ENCODE data around the gene L3MBTL3.

DNA sequence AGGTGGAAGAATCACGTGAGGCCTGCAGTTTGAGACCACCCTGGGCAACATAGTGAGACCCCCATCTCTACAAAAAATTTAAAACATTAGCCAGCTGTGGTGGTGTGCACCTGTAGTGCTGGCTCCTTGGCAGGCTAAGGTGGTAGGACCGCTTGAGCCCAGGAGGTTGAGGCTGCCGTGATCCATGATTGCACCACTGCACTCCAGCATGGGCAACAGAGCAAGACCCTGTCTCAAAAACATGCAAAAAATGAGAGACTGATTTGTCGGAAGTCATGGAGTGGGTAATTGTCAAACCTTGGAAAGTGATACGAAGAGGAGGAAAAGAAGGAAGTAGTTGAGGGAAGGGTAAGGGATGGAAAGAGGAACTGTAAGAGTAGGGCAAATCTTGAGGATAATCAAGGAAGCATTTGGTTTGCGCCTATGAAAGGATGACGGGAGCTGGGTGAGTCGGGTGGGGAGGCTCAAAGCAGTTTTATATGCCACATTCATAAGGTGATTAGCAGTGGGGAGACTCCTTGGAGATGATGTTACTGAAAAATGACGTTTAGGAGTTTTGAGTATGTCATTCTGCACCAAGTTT lies 14.5 kb downstream of the L3MBTL3 start:
- TF ChIP-seq SP1 (IDR thresholded peaks at IDR 0.05; ENCODE audit: low read depth, low read length) (no peak), SREBF2 (IDR thresholded peaks at IDR 0.05; ENCODE audit: low read length) (no peak), CHD1 (IDR thresholded peaks at IDR 0.05; ENCODE audit: low read depth, low read length) (no peak)
- TF ChIP-seq, protein P1, sequence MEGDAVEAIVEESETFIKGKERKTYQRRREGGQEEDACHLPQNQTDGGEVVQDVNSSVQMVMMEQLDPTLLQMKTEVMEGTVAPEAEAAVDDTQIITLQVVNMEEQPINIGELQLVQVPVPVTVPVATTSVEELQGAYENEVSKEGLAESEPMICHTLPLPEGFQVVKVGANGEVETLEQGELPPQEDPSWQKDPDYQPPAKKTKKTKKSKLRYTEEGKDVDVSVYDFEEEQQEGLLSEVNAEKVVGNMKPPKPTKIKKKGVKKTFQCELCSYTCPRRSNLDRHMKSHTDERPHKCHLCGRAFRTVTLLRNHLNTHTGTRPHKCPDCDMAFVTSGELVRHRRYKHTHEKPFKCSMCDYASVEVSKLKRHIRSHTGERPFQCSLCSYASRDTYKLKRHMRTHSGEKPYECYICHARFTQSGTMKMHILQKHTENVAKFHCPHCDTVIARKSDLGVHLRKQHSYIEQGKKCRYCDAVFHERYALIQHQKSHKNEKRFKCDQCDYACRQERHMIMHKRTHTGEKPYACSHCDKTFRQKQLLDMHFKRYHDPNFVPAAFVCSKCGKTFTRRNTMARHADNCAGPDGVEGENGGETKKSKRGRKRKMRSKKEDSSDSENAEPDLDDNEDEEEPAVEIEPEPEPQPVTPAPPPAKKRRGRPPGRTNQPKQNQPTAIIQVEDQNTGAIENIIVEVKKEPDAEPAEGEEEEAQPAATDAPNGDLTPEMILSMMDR (IDR thresholded peaks at IDR 0.05 in 2 of 3, conservative IDR thresholded peaks at IDR 0.05 in 1 of 3; ENCODE audit: control insufficient read depth in 2 of 3, extremely low read depth in 1 of 3, insufficient read depth in 1 of 3, low read depth in 3 of 3, low read length in 3 of 3) = no peak
- TF ChIP-seq, protein P2, sequence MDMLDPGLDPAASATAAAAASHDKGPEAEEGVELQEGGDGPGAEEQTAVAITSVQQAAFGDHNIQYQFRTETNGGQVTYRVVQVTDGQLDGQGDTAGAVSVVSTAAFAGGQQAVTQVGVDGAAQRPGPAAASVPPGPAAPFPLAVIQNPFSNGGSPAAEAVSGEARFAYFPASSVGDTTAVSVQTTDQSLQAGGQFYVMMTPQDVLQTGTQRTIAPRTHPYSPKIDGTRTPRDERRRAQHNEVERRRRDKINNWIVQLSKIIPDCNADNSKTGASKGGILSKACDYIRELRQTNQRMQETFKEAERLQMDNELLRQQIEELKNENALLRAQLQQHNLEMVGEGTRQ (IDR thresholded peaks at IDR 0.05; ENCODE audit: borderline replicate concordance, low read depth, low read length) = no peak
